Endothelial cell of umbilical vein (primary cell): Measurements from ENCODE around the gene SUSD5.

Source experiments
- CTCF ChIP-seq, 2 donors: IDR thresholded peaks; 1 replicate in 1 of 2; 2 replicates in 1 of 2; pipeline ENCODE4 v1.5.1; 2011; ENCODE audit warnings: low read length in 2 of 2, mild to moderate bottlenecking in 2 of 2, moderate library complexity in 2 of 2, control low read depth in 1 of 2, inconsistent platforms in 1 of 2, low read depth in 1 of 2; ENCODE audit not compliant: insufficient read depth in 1 of 2; ENCODE audit errors: extremely low read depth in 1 of 2
- POLR2A ChIP-seq: IDR thresholded peaks from 2 replicates; pipeline ENCODE4 v1.6.1; 2012; ENCODE audit warnings: low read depth, mild to moderate bottlenecking, control low read depth, low read length
- POLR2AphosphoS5 ChIP-seq: IDR thresholded peaks from 2 replicates; pipeline ENCODE4 v1.6.1; 2012; ENCODE audit warnings: low read depth, mild to moderate bottlenecking, control low read depth, low read length, moderate library complexity; ENCODE audit not compliant: insufficient read depth

GRCh38 chr3:33159981-33160380, 58.6 kb downstream of the SUSD5 start:
- TF ChIP-seq CTCF (IDR thresholded peaks at IDR 0.05; ENCODE audit: extremely low read depth in 1 of 2, insufficient read depth in 1 of 2, low read depth in 1 of 2, low read length in 2 of 2) (no peak), POLR2A (no peak), POLR2AphosphoS5 (no peak)
